Upper lobe of left lung (tissue), 6 donors: ENCODE results near the gene TMEM79. TPM values are rescaled to one million over a fixed set of nuclear protein-coding genes. Genes with fewer than 3 reads are reported as not detected.
A peak's percentile ranks its signal among the peaks of the same experiment; 100 is the strongest.

Source experiments
- ATAC-seq, 2 donors: fragments of 200-7000 bp; cut with Tn5 transposase; one replicate each; pipeline ENCODE4 v1.9.1; 2022; ENCODE audit warnings: mild to moderate bottlenecking in 2 of 2, moderate library complexity in 2 of 2; ENCODE audit not compliant: low FRiP score in 2 of 2
- DNase-seq, 2 donors: peaks; one replicate each; pipeline ENCODE4 v3.0.0-alpha.2; 2019 to 2020
- H3K27ac ChIP-seq, 4 donors: fragments of 200-600 bp; sonication (generic); one replicate each; pipeline ENCODE4 v1.5.1; 2016 to 2019
- H3K27me3 ChIP-seq, 4 donors: fragments of 200-600 bp; sonication (generic); one replicate each; pipeline ENCODE4 v1.5.1; 2017 to 2019
- H3K36me3 ChIP-seq, 4 donors: fragments of 200-600 bp; sonication (generic); one replicate each; pipeline ENCODE4 v1.5.1; 2016 to 2019
- H3K4me1 ChIP-seq, 4 donors: fragments of 200-600 bp; sonication (generic); one replicate each; pipeline ENCODE4 v1.5.1; 2018 to 2019
- H3K4me3 ChIP-seq, 4 donors: fragments of 200-600 bp; sonication (generic); one replicate each; pipeline ENCODE4 v1.5.1; 2017 to 2019; ENCODE audit warnings: mild to moderate bottlenecking in 2 of 4, moderate library complexity in 1 of 4
- H3K9me3 ChIP-seq, 4 donors: fragments of 200-600 bp; sonication (generic); one replicate each; pipeline ENCODE4 v1.5.1; 2018 to 2019
- EP300 ChIP-seq, 4 donors: sonication (generic); formaldehyde crosslinking; IDR thresholded peaks; one replicate each; pipeline ENCODE4 v1.5.1; 2017; ENCODE audit warnings: antibody characterized with exemption in 4 of 4, control low read depth in 2 of 4
- POLR2A ChIP-seq, 4 donors: fragments of 450-650 bp; IDR thresholded peaks; one replicate each; pipeline ENCODE4 v1.5.1; 2016 to 2017; ENCODE audit warnings: antibody characterized with exemption in 4 of 4, mild to moderate bottlenecking in 2 of 4
- POLR2AphosphoS5 ChIP-seq, 2 donors: sonication (generic); formaldehyde crosslinking; IDR thresholded peaks; one replicate each; pipeline ENCODE4 v1.5.1; 2017; ENCODE audit warnings: antibody characterized with exemption in 2 of 2
- WGBS, 2 donors: methylation state at CpG; one replicate each; pipeline ENCODE4 v1.1.5; 2017 to 2018; 5-methylcytosine and 5-hydroxymethylcytosine counted together
- total RNA-seq, 6 donors: library from RNA; depleted of rRNA in 4 of 6; stranded (reverse); fragments of >200 nt in 4 of 6; gene quantifications; one replicate each; pipeline versions ENCODE4 v1.1.0 to v1.2.1, GENCODE V29; 2016 to 2021
- TF ChIP-seq, protein P1 (sequence below), 6 experiments: fragments of 450-650 bp in 4 of 6; fragments of 200-600 bp in 2 of 6; sonication (generic) in 2 of 6; IDR thresholded peaks; one replicate each; pipeline ENCODE4 v1.5.1; 2016 to 2019; ENCODE audit warnings: antibody characterized with exemption in 6 of 6
- donor health status: DM: no; HTN: no; CAD: no; lungs with moderate emphysema.
- donor health status: DM: no; HTN: yes; CAD: no; lungs with severe emphysema.

TMEM79 gene
- total RNA-seq, 6 donors from 2014 or later: 1.3 to 10.5 (median 3.1) TPM

DNA sequence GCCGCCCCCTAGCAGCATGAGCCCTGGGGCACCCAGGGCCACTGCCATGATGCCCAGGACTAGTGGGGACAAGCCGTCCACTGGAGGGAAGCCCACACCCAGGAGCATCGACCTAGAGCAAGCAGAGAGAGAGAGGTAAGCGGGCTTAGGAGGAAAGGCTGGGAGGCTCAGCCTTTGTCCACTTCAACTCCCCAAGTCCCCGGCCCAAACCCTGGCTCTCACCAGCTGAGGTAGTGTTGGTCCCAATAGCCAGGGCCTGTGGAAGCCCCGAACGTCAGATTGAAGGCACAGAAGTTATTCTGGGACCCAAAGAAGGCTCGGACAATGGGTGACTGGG lies 8.9 kb downstream of the TMEM79 start:
- no peak for DNase-seq

DNA sequence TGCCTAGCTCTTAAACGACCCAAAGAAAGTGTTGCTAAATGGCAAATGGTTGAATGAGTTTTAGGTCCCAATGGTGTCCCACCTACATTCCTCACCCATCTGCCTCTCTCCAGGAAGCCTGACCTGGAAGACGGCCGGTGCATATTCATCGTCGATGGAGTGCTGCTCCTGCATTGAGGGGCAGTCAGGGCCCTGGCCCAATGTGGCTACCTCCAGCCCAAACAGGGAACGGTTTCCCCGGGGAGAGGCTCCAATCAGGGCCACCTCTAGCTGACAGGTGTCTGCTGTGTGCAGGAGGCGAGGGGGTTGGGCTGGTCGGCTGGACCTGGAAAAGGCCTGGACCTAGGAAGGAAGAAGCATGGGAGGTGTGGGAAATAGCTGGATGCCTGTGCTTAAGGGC lies 9.8 kb downstream of the TMEM79 start:
- DNase-seq (no peak), ATAC-seq (no peak)
- peaks cover 11 to 41% (median 25%) of the 10 kb centered on the region in 4 donors for H3K4me1 ChIP-seq
- no peaks in the 10 kb centered on the region for H3K9me3 ChIP-seq
- H3K27me3 ChIP-seq: no peaks in the 10 kb centered on the region
- H3K36me3 ChIP-seq: peaks cover 0 to 13% (median 6%) of the 10 kb centered on the region in 4 donors
- WGBS, 2 donors: 91 to 94% methylated on average over 9 of the region's 9 CpGs
- TF ChIP-seq POLR2A (IDR thresholded peaks at IDR 0.05): no peak
- TF ChIP-seq, protein P1, sequence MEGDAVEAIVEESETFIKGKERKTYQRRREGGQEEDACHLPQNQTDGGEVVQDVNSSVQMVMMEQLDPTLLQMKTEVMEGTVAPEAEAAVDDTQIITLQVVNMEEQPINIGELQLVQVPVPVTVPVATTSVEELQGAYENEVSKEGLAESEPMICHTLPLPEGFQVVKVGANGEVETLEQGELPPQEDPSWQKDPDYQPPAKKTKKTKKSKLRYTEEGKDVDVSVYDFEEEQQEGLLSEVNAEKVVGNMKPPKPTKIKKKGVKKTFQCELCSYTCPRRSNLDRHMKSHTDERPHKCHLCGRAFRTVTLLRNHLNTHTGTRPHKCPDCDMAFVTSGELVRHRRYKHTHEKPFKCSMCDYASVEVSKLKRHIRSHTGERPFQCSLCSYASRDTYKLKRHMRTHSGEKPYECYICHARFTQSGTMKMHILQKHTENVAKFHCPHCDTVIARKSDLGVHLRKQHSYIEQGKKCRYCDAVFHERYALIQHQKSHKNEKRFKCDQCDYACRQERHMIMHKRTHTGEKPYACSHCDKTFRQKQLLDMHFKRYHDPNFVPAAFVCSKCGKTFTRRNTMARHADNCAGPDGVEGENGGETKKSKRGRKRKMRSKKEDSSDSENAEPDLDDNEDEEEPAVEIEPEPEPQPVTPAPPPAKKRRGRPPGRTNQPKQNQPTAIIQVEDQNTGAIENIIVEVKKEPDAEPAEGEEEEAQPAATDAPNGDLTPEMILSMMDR (IDR thresholded peaks at IDR 0.05): no peak
- no peak for TF ChIP-seq EP300 (IDR thresholded peaks at IDR 0.05)
- no peak for TF ChIP-seq POLR2AphosphoS5 (IDR thresholded peaks at IDR 0.05)
- H3K27ac ChIP-seq: no peak overlapping the region
- no peak overlapping the region for H3K4me3 ChIP-seq

More for the DNA sequence above, 8.9 kb downstream of the TMEM79 start:
- Histone ChIP-seq H3K27me3 (no peaks in the 10 kb centered on the region), H3K27ac (no peak overlapping the region), H3K9me3 (no peaks in the 10 kb centered on the region), H3K4me3 (no peak overlapping the region), H3K36me3 (peaks cover 0 to 17% (median 6%) of the 10 kb centered on the region in 4 donors), H3K4me1 (peaks cover 11 to 41% (median 25%) of the 10 kb centered on the region in 4 donors)
- TF ChIP-seq, protein P1 (IDR thresholded peaks at IDR 0.05): no peak
- TF ChIP-seq EP300 (IDR thresholded peaks at IDR 0.05) (no peak), POLR2A (IDR thresholded peaks at IDR 0.05) (no peak), POLR2AphosphoS5 (IDR thresholded peaks at IDR 0.05) (no peak)
- 93 to 95% methylated on average over 8 of the region's 8 CpGs for WGBS, 2 donors
- ATAC-seq: no peak

DNA sequence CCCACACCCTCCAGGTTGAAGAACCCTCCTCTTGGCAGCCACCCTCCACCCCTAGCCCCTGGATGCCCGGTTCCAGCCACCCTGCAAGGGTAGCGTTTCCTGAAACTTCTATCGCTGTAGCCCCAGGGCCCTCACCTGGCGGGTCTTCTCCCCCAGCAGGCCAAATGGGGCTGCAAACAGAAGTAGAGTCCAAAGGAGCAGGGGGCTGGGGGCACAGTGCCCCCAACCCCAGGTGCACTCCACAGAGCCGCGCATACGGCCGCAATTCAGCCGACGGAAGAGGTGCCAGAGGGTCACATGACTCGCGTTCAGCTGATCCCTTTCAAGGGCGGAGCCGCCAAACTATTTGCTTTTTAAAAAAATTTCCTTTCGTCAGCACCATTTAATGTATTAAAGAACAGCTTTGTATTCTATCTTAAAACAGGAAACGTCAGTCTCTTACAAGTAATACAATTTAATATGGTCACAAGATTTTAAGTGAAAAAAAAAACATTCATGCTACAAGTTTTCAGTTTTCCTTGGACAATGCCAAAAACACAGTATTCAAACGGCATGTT lies 11.3 kb downstream of the TMEM79 start, which contains the start of gene GLMP:
TSS of gene GLMP (minus strand) at position 289 of the 557 bp plus-strand sequence. CDS start at position 255, 34 bp downstream.
- H3K9me3 ChIP-seq: no peaks in the 10 kb centered on the region
- 1 to 2% methylated on average over 17 of the region's 17 CpGs for WGBS, 2 donors
- peak within 1 kb of the TSS; percentile 43 to 87 (median 76) for H3K4me3 ChIP-seq
- peaks cover 0 to 13% (median 5%) of the 10 kb centered on the region in 4 donors for H3K36me3 ChIP-seq
- ATAC-seq (peak; percentile 61 to 71), DNase-seq (peak; percentile 71 to 73)
- H3K4me1 ChIP-seq: peaks cover 11 to 41% (median 24%) of the 10 kb centered on the region in 4 donors
- H3K27me3 ChIP-seq: no peaks in the 10 kb centered on the region
- TF ChIP-seq, protein P1 (IDR thresholded peaks at IDR 0.05): no peak
- peak in 1 of 2 donors; percentile 22 for TF ChIP-seq POLR2AphosphoS5 (IDR thresholded peaks at IDR 0.05)
- no peak for TF ChIP-seq EP300 (IDR thresholded peaks at IDR 0.05)
- TF ChIP-seq POLR2A (IDR thresholded peaks at IDR 0.05): peak in 1 of 4 donors; percentile 60
- peak within 1 kb of the TSS; percentile 21 to 85 (median 60) for H3K27ac ChIP-seq

DNA sequence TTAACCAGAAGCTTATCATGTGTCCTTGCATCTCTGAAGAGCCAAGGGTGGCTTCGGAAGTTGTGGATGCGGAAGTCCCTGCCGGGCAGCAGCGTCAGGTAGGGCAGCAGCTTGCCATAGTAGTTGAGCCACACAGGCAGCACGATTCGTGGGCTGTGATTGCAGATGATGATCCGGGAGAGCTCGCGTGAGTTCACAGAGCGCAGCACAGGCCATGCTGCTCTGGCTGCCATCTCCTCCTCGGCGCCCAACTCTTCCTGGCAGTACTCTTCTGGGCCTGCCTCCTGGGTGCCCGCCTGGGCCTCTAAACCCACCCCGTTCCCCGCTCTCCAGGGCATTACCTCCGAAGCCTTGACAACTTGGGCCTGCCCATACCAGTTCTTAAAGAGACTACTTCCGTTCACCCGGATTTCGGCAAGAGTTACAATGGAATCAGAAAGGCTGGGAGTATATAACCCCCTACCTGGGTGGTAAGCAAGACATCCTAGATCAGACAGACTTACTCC lies 14.8 kb downstream of the TMEM79 start, which contains the start of gene VHLL:
TSS of gene VHLL (minus strand) at position 456 of the 506 bp plus-strand sequence. CDS start at position 338, 118 bp downstream.
- H3K27ac ChIP-seq: no peak within 1 kb of the TSS
- no peak within 1 kb of the TSS for H3K4me3 ChIP-seq
- H3K27me3 ChIP-seq: no peaks in the 10 kb centered on the region
- no peak for ATAC-seq
- peaks cover 7 to 21% (median 15%) of the 10 kb centered on the region in 4 donors for H3K4me1 ChIP-seq
- peak in 1 of 2 donors; percentile 51 for DNase-seq
- 91 to 93% methylated on average over 19 of the region's 19 CpGs for WGBS, 2 donors
- H3K36me3 ChIP-seq: peaks cover 0 to 4% (median 0%) of the 10 kb centered on the region in 4 donors
- no peaks in the 10 kb centered on the region for H3K9me3 ChIP-seq
- no peak for TF ChIP-seq POLR2AphosphoS5 (IDR thresholded peaks at IDR 0.05)
- no peak for TF ChIP-seq POLR2A (IDR thresholded peaks at IDR 0.05)
- no peak for TF ChIP-seq EP300 (IDR thresholded peaks at IDR 0.05)
- TF ChIP-seq, protein P1 (IDR thresholded peaks at IDR 0.05): no peak
